ENCODE results near the gene GALNS.

GRCh38 chr16:88835818-88836217 is 20.9 kb downstream of the GALNS start:
- TF ChIP-seq POLR2A (IDR thresholded peaks at IDR 0.05; ENCODE audit: low read depth, low read length) (no peak), TAF1 (IDR thresholded peaks at IDR 0.05; ENCODE audit: low read depth, low read length) (no peak), POLR2AphosphoS5 (IDR thresholded peaks at IDR 0.05; ENCODE audit: low read depth, low read length) (no peak)
